Endothelial cell of hepatic sinusoid (primary cell): ENCODE measurements around the gene LRRC8E.

Experiments used
- in situ Hi-C: cut with HindIII; loops from 2 replicates; pipeline ENCODE4 v1.10.0; 2017; ENCODE audit warnings: low sequenced_read_pairs

The LRRC8E gene

GRCh38 chr19:7904074-7905020, 16.0 kb downstream of the LRRC8E start:
- in situ Hi-C loops = no loop called here

GRCh38 chr19:7905268-7905667, 17.0 kb downstream of the LRRC8E start:
- in situ Hi-C loops = no loop called here

- in situ Hi-C loops = no loop called here
Measured at GRCh38 chr19:7905859-7906258, 17.5 kb downstream of the LRRC8E start.

GRCh38 chr19:7907122-7907521, 18.8 kb downstream of the LRRC8E start:
- in situ Hi-C loops = no loop called here

- in situ Hi-C loops = no loop called here
Measured at GRCh38 chr19:7907544-7907943, 19.2 kb downstream of the LRRC8E start.

- in situ Hi-C loops = no loop called here
Measured at GRCh38 chr19:7908078-7908699, 19.9 kb downstream of the LRRC8E start.

- in situ Hi-C loops = no loop called here
Measured at GRCh38 chr19:7908742-7909461, 20.6 kb downstream of the LRRC8E start.

GRCh38 chr19:7909471-7910067, 21.3 kb downstream of the LRRC8E start:
- in situ Hi-C loops = no loop called here

GRCh38 chr19:7910321-7911161, 22.2 kb downstream of the LRRC8E start:
- in situ Hi-C loops = no loop called here

GRCh38 chr19:7911508-7912143, 23.3 kb downstream of the LRRC8E start:
- in situ Hi-C loops = no loop called here

- in situ Hi-C loops = no loop called here
Measured at GRCh38 chr19:7912144-7912696, 23.9 kb downstream of the LRRC8E start.

GRCh38 chr19:7912697-7913564, 24.6 kb downstream of the LRRC8E start:
- in situ Hi-C loops = no loop called here

- in situ Hi-C loops = no loop called here
Measured at GRCh38 chr19:7913652-7914051, 25.3 kb downstream of the LRRC8E start.

GRCh38 chr19:7914099-7914498, 25.8 kb downstream of the LRRC8E start:
- in situ Hi-C loops = no loop called here

- in situ Hi-C loops = no loop called here
Measured at GRCh38 chr19:7914598-7915045, 26.3 kb downstream of the LRRC8E start, which contains the start of gene TGFBR3L. TSS of gene TGFBR3L (plus strand) at chr19:7914830.

- in situ Hi-C loops = no loop called here
Measured at GRCh38 chr19:7915250-7916102, 27.2 kb downstream of the LRRC8E start.
